ENCODE data around the gene ABO. TPM values are rescaled to one million over a fixed set of nuclear protein-coding genes. Genes with fewer than 3 reads are reported as not detected.
"Not testable (repeated sequence)": the region's sequence is repeated elsewhere in the genome, so short reads cannot be mapped to it uniquely, and the experiment has no call there.

Gene ABO
- total and polyA plus RNA-seq, 9 of the 15 experiments (the other 6 are each of a cell fraction or from before 2014, with no cell fraction given) = 5.0 to 21.9 (median 11.9) TPM

- H3K9me1 ChIP-seq (ENCODE audit: control insufficient read depth, insufficient read depth, low read length); H3K36me3 ChIP-seq (ENCODE audit: control insufficient read depth, insufficient read depth, low read length); H3K9me3 ChIP-seq (replicated peaks; ENCODE audit: control insufficient read depth, insufficient read depth, low read depth, low read length); H3K4me3 ChIP-seq; H3K27me3 ChIP-seq (ENCODE audit: control insufficient read depth in 2 of 2, insufficient read depth in 2 of 2, low read length in 2 of 2); H3K79me2 ChIP-seq (ENCODE audit: control insufficient read depth, insufficient read depth, low read length); H3K27ac ChIP-seq (ENCODE audit: extremely low read depth, low read depth, low read length); FAIRE-seq; POLR2A ChIA-PET; intact Hi-C loops (cut with micrococcal nuclease); H2AFZ ChIP-seq (ENCODE audit: low read depth, low read length); H4K20me1 ChIP-seq (replicated peaks; ENCODE audit: control insufficient read depth, insufficient read depth, low read length); H3K4me1 ChIP-seq (replicated peaks in 1 of 2; ENCODE audit: control insufficient read depth in 2 of 2, insufficient read depth in 2 of 2, low read length in 2 of 2); H3K4me2 ChIP-seq (ENCODE audit: insufficient read depth, low read length); BruUV-seq (replicated peaks); CTCF ChIA-PET (ENCODE audit: low intra/inter-chr PET ratio); ATAC-seq; H3K9ac ChIP-seq (ENCODE audit: insufficient read depth in 1 of 2, low read depth in 2 of 2, low read length in 2 of 2): not testable (repeated sequence)
- WGBS (ENCODE audit: insufficient coverage, low coverage, missing lambda C conversion rate) = 0% methylated on average over 2 of the region's 13 CpGs
- in situ Hi-C loops (cut with MboI) = loop anchor here (5.0 kb wide), 1 partner anchor 90 kb away; no protein-coding TSS in a partner anchor
- DNase-seq (ENCODE audit: extremely low read depth in 1 of 4, low spot score in 3 of 4) = peak in 1 of 4 experiments; percentile 3
Observed at GRCh38 chr9:133317551-133317950, 42.5 kb upstream of the ABO start.

GRCh38 chr9:133315997-133316396, 41.0 kb upstream of the ABO start:
- no peak for FAIRE-seq
- Histone ChIP-seq H3K36me3 (ENCODE audit: control insufficient read depth, insufficient read depth, low read length) (no peaks in the 10 kb centered on the region), H3K27me3 (ENCODE audit: control insufficient read depth in 2 of 2, insufficient read depth in 2 of 2, low read length in 2 of 2) (no peaks in the 10 kb centered on the region), H3K4me3 (no peak overlapping the region), H3K9me1 (ENCODE audit: control insufficient read depth, insufficient read depth, low read length) (no peaks in the 10 kb centered on the region), H3K9me3 (replicated peaks; ENCODE audit: control insufficient read depth, insufficient read depth, low read depth, low read length) (no peaks in the 10 kb centered on the region), H3K27ac (ENCODE audit: extremely low read depth, low read depth, low read length) (no peak overlapping the region), H3K79me2 (ENCODE audit: control insufficient read depth, insufficient read depth, low read length) (no peaks in the 10 kb centered on the region), H2AFZ (ENCODE audit: low read depth, low read length) (no peak overlapping the region), H3K4me2 (ENCODE audit: insufficient read depth, low read length) (no peak overlapping the region), H3K9ac (ENCODE audit: insufficient read depth in 1 of 2, low read depth in 2 of 2, low read length in 2 of 2) (no peak overlapping the region), H4K20me1 (replicated peaks; ENCODE audit: control insufficient read depth, insufficient read depth, low read length) (no peaks in the 10 kb centered on the region), H3K4me1 (replicated peaks in 1 of 2; ENCODE audit: control insufficient read depth in 2 of 2, insufficient read depth in 2 of 2, low read length in 2 of 2) (peaks cover 0 to 5% of the 10 kb centered on the region in 2 experiments; a peak in 2 of 5 replicates)
- ChIA-PET POLR2A (no interaction called here), CTCF (ENCODE audit: low intra/inter-chr PET ratio) (no interaction called here)
- intact Hi-C loops (cut with micrococcal nuclease) (no loop called here), in situ Hi-C loops (cut with MboI) (loop anchor here (5.0 kb wide), 1 partner anchor 89 kb away; no protein-coding TSS in a partner anchor)
- BruUV-seq (replicated peaks) = no TSS peak
- 46% methylated on average over 2 of the region's 2 CpGs for WGBS (ENCODE audit: insufficient coverage, low coverage, missing lambda C conversion rate)
- no peak for ATAC-seq
- DNase-seq (ENCODE audit: extremely low read depth in 1 of 4, low spot score in 3 of 4) = no peak
- TF ChIP-seq CUX1 (CRISPR knock-in tag; IDR thresholded peaks at IDR 0.05) (no peak), ZNF592 (IDR thresholded peaks at IDR 0.05) (no peak), CBFA2T2 (conservative IDR thresholded peaks at IDR 0.05) (no peak), DIDO1 (tag; IDR thresholded peaks at IDR 0.05; ENCODE audit: low read depth) (no peak), FUS (optimal IDR thresholded peaks at IDR 0.05; ENCODE audit: low read depth, low read length) (no peak), ZZZ3 (IDR thresholded peaks at IDR 0.05) (no peak), SMARCA5 (IDR thresholded peaks at IDR 0.05) (no peak)

Measured in K562 (cell line).